HepG2 (cell line): Measurements from ENCODE around the gene SMURF1. TPM values are rescaled to one million over a fixed set of nuclear protein-coding genes. Genes with fewer than 3 reads are reported as not detected.

Experiments
- CBX1 ChIP-seq: IDR thresholded peaks from one replicate; pipeline ENCODE4 v1.6.1; 2016; ENCODE audit warnings: antibody characterized with exemption, low read depth
- CENPX ChIP-seq: sonication (generic); formaldehyde crosslinking; IDR thresholded peaks from 2 replicates; pipeline ENCODE4 v1.9.0; 2021; ENCODE audit warnings: mild to moderate bottlenecking, missing genetic modification reagents, moderate library complexity
- GATA4 ChIP-seq: sonication (generic); IDR thresholded peaks from 2 replicates; pipeline ENCODE4 v1.6.1; 2016; ENCODE audit warnings: antibody characterized with exemption, low read depth, borderline replicate concordance
- HINFP ChIP-seq: sonication (generic); formaldehyde crosslinking; IDR thresholded peaks from 2 replicates; pipeline ENCODE4 v1.4.0; 2020; ENCODE audit warnings: low read depth, mild to moderate bottlenecking, missing genetic modification reagents
- HNF4G ChIP-seq, 2 experiments: sonication (generic) in 1 of 2; formaldehyde crosslinking in 1 of 2; IDR thresholded peaks; 2 replicates each; pipeline versions ENCODE4 v1.4.0 to v1.6.1; 2011 to 2020; ENCODE audit warnings: borderline replicate concordance in 2 of 2, low read depth in 2 of 2, mild to moderate bottlenecking in 2 of 2, low read length in 1 of 2, missing genetic modification reagents in 1 of 2, moderate library complexity in 1 of 2
- HOXA3 ChIP-seq: sonication (generic); formaldehyde crosslinking; IDR thresholded peaks from 2 replicates; pipeline ENCODE4 v1.5.0; 2020; ENCODE audit warnings: missing genetic modification reagents
- KLF11 ChIP-seq: IDR thresholded peaks from 2 replicates; pipeline ENCODE4 v1.6.1; 2016; ENCODE audit warnings: missing compliant biosample characterization
- MXD1 ChIP-seq: sonication (generic); formaldehyde crosslinking; IDR thresholded peaks from 2 replicates; pipeline ENCODE4 v1.4.0; 2020; ENCODE audit warnings: mild to moderate bottlenecking, missing genetic modification reagents
- MYPOP ChIP-seq: sonication (generic); formaldehyde crosslinking; IDR thresholded peaks from 2 replicates; pipeline ENCODE4 v1.8.1; 2023; ENCODE audit warnings: mild to moderate bottlenecking, moderate library complexity, missing genetic modification reagents
- NFE2L1 ChIP-seq: sonication (generic); formaldehyde crosslinking; IDR thresholded peaks from 2 replicates; pipeline ENCODE4 v1.4.0; 2020; ENCODE audit warnings: missing genetic modification reagents, mild to moderate bottlenecking, borderline replicate concordance
- NRL ChIP-seq: sonication (generic); formaldehyde crosslinking; IDR thresholded peaks from 2 replicates; pipeline ENCODE4 v1.5.0; 2020; ENCODE audit warnings: missing genetic modification reagents, mild to moderate bottlenecking, moderate library complexity, borderline replicate concordance
- POLR2A ChIP-seq, 2 experiments: IDR thresholded peaks; 2 replicates each; pipeline ENCODE4 v1.6.1; 2011; ENCODE audit warnings: low read depth in 2 of 2, low read length in 2 of 2, mild to moderate bottlenecking in 1 of 2, moderate library complexity in 1 of 2; ENCODE audit not compliant: insufficient read depth in 1 of 2
- SAP130 ChIP-seq: IDR thresholded peaks from 2 replicates; pipeline ENCODE4 v1.6.1; 2016; ENCODE audit warnings: low read depth
- SETDB1 ChIP-seq: sonication (generic); formaldehyde crosslinking; IDR thresholded peaks from 2 replicates; pipeline ENCODE4 v1.5.1; 2020; ENCODE audit warnings: missing genetic modification reagents, mild to moderate bottlenecking, borderline replicate concordance
- TBX3 ChIP-seq: fragments of 450-650 bp; IDR thresholded peaks from 2 replicates; pipeline ENCODE4 v1.6.1; 2017; ENCODE audit warnings: antibody characterized with exemption, mild to moderate bottlenecking, inconsistent platforms, borderline replicate concordance
- THRA ChIP-seq: sonication (generic); formaldehyde crosslinking; IDR thresholded peaks from 2 replicates; pipeline ENCODE4 v1.4.0; 2020; ENCODE audit warnings: missing genetic modification reagents, borderline replicate concordance
- ZNF232 ChIP-seq: sonication (generic); formaldehyde crosslinking; IDR thresholded peaks from 2 replicates; pipeline ENCODE4 v1.4.0; 2020; ENCODE audit warnings: missing genetic modification reagents, borderline replicate concordance
- ZNF446 ChIP-seq: sonication (generic); formaldehyde crosslinking; IDR thresholded peaks from 2 replicates; pipeline ENCODE4 v1.5.0; 2020; ENCODE audit warnings: mild to moderate bottlenecking, missing genetic modification reagents
- ZNF510 ChIP-seq: sonication (generic); formaldehyde crosslinking; IDR thresholded peaks from 2 replicates; pipeline ENCODE4 v1.4.0; 2020; ENCODE audit warnings: low read depth, mild to moderate bottlenecking, missing genetic modification reagents
- ZNF530 ChIP-seq: sonication (generic); formaldehyde crosslinking; IDR thresholded peaks from 2 replicates; pipeline ENCODE4 v1.5.0; 2020; ENCODE audit warnings: low read depth, mild to moderate bottlenecking, missing genetic modification reagents
- ZNF557 ChIP-seq: sonication (generic); formaldehyde crosslinking; IDR thresholded peaks from 2 replicates; pipeline ENCODE4 v1.4.0; 2020; ENCODE audit warnings: missing genetic modification reagents
- ZNF629 ChIP-seq: sonication (generic); formaldehyde crosslinking; conservative IDR thresholded peaks from 2 replicates; pipeline ENCODE4 v1.5.0; 2020; ENCODE audit warnings: missing genetic modification reagents
- ZNF737 ChIP-seq: sonication (generic); formaldehyde crosslinking; IDR thresholded peaks from 2 replicates; pipeline ENCODE4 v1.5.0; 2020; ENCODE audit warnings: missing genetic modification reagents, mild to moderate bottlenecking, borderline replicate concordance
- ZNF740 ChIP-seq: sonication (generic); formaldehyde crosslinking; IDR thresholded peaks from 2 replicates; pipeline ENCODE4 v1.4.0; 2020; ENCODE audit warnings: missing genetic modification reagents
- ZNF770 ChIP-seq: sonication (generic); formaldehyde crosslinking; IDR thresholded peaks from 2 replicates; pipeline ENCODE4 v1.5.0; 2020; ENCODE audit warnings: mild to moderate bottlenecking, missing genetic modification reagents
- polyA plus RNA-seq, 8 experiments: library from polyadenylated mRNA; depleted of rRNA in 3 of 8; stranded (reverse) in 7 of 8; unstranded in 1 of 8; fragments of >200 nt; fragmentation: Illumina TruSeq in 4 of 8; extraction: Trizol in 4 of 8; gene quantifications; 2 replicates each; pipeline versions ENCODE4 v1.2.1 to v1.2.3, GENCODE V29; 2011 to 2016; ENCODE audit warnings: low read depth in 4 of 8, missing spikeins in 1 of 8, mixed read lengths in 1 of 8; ENCODE audit not compliant: insufficient read depth in 1 of 8
- total RNA-seq, 5 experiments: library from RNA; depleted of rRNA; stranded (reverse); fragments of >200 nt; fragmentation: Illumina TruSeq; extraction: Trizol; gene quantifications; 2 replicates each; pipeline ENCODE4 v1.2.3, GENCODE V29; 2016; ENCODE audit warnings: low read depth in 1 of 5

Gene SMURF1
- total and polyA plus RNA-seq, 2 of the 13 experiments (the other 11 are each of a cell fraction or from before 2014, with no cell fraction given): 8.3 to 11.1 TPM

- TF ChIP-seq SAP130 (CRISPR knock-in tag) (0 out of 2 replicates have a peak, but pooled peaks have one; percentile 12), NRL (CRISPR knock-in tag) (no peak), ZNF737 (CRISPR knock-in tag) (no peak), POLR2A (IDR thresholded peaks at IDR 0.05; ENCODE audit: insufficient read depth in 1 of 2, low read depth in 2 of 2, low read length in 2 of 2) (no peak), ZNF770 (CRISPR knock-in tag) (no peak), ZNF510 (CRISPR knock-in tag) (no peak), HINFP (CRISPR knock-in tag) (no peak), ZNF446 (CRISPR knock-in tag) (no peak), MXD1 (CRISPR knock-in tag) (no peak), ZNF629 (0 out of 2 replicates have a peak, but pooled peaks have one; percentile 27), TBX3 (no peak), HOXA3 (CRISPR knock-in tag) (peak; percentile 43; the same call in 1 of the 2 replicates), THRA (CRISPR knock-in tag) (no peak), CENPX (no peak), SETDB1 (CRISPR knock-in tag) (no peak), MYPOP (CRISPR knock-in tag) (peak; percentile 32; the same call in 1 of the 2 replicates), ZNF557 (CRISPR knock-in tag) (no peak), GATA4 (no peak), HNF4G (IDR thresholded peaks at IDR 0.05; ENCODE audit: borderline replicate concordance, low read depth, low read length) (peak; percentile 69; the same call in 1 of the 2 replicates), HNF4G (CRISPR knock-in tag; IDR thresholded peaks at IDR 0.05; ENCODE audit: borderline replicate concordance, low read depth) (no peak), CBX1 (no peak), NFE2L1 (CRISPR knock-in tag) (no peak), ZNF530 (no peak), ZNF232 (CRISPR knock-in tag) (peak; percentile 41; the same call in 1 of the 2 replicates), ZNF740 (no peak), KLF11 (no peak)
These were observed 29.9 kb upstream of the SMURF1 start (continued) for GRCh38 chr7:99173787-99174186.
